Adrenal gland (tissue), 12 donors: Measurements from ENCODE around the gene C18orf63. TPM values are rescaled to one million over a fixed set of nuclear protein-coding genes. Genes with fewer than 3 reads are reported as not detected.

Source experiments
- DNase-seq, 7 donors: peaks; one replicate each; pipeline ENCODE4 v3.0.0-alpha.2; 2019 to 2020
- H3K27ac ChIP-seq, 5 donors: fragments of 200-600 bp; sonication (generic) in 4 of 5; 1 replicate in 3 of 5; 2 replicates in 2 of 5; pipeline versions ENCODE4 v1.5.1 to v1.8.0; 2016 to 2020; ENCODE audit warnings: mild to moderate bottlenecking in 1 of 5
- H3K27me3 ChIP-seq: fragments of 200-600 bp; 2 replicates; pipeline ENCODE4 v1.8.0; 2021
- H3K36me3 ChIP-seq, 2 donors: fragments of 200-600 bp; replicated peaks in 1 of 2; 1 replicate in 1 of 2; 2 replicates in 1 of 2; pipeline versions ENCODE4 v1.5.1 to v1.8.0; 2018 to 2022
- H3K4me1 ChIP-seq, 2 donors: fragments of 200-600 bp; replicated peaks in 1 of 2; 1 replicate in 1 of 2; 2 replicates in 1 of 2; pipeline versions ENCODE4 v1.5.1 to v1.8.0; 2018 to 2021
- H3K4me3 ChIP-seq, 4 donors: fragments of 200-600 bp; sonication (generic) in 3 of 4; one replicate each; pipeline ENCODE4 v1.5.1; 2016 to 2018
- H3K9me3 ChIP-seq, 3 donors: fragments of 200-600 bp; sonication (generic) in 1 of 3; replicated peaks in 1 of 3; 1 replicate in 2 of 3; 2 replicates in 1 of 3; pipeline versions ENCODE4 v1.5.1 to v1.8.0; 2016 to 2021
- POLR2A ChIP-seq, 2 donors: fragments of 450-650 bp; IDR thresholded peaks; one replicate each; pipeline ENCODE4 v1.6.1; 2017; ENCODE audit warnings: antibody characterized with exemption in 2 of 2, mild to moderate bottlenecking in 2 of 2, moderate library complexity in 1 of 2
- WGBS, 4 donors: extraction: QIAGEN DNeasy Blood & Tissue Kit in 2 of 4; methylation state at CpG; one replicate each; pipeline versions ENCODE4 v1.1.5 to v1.1.7; 2013 to 2017; 5-methylcytosine and 5-hydroxymethylcytosine counted together
- intact Hi-C, 2 donors: fragments of 100-400 bp; cut with DNase I; formaldehyde crosslinking; loops; one replicate each; pipeline versions ENCODE4 v1.14.1 to v1.15.0; 2022 to 2023
- polyA plus RNA-seq, 3 donors: library from polyadenylated mRNA; stranded (reverse); fragments of 200-250 nt in 2 of 3; fragments of 350-450 nt in 1 of 3; fragmentation: Illumina TruSeq in 1 of 3; extraction: RNeasy Lipid Tissue Mini Kit (QIAGEN cat#74804) in 1 of 3; gene quantifications; one replicate each; pipeline ENCODE4 v1.2.3, GENCODE V29; 2013 to 2014
- total RNA-seq, 9 donors: library from RNA; depleted of rRNA in 4 of 9; stranded (reverse); fragments of >200 nt in 4 of 9; fragments of 120-200 nt in 1 of 9; fragmentation: NEBNext Ultra II Directional in 1 of 9; extraction: Animal tissue kit (Norgen Biotek cat#: 25700) in 1 of 9; gene quantifications; one replicate each; pipeline versions ENCODE4 v1.1.0 to v1.2.4, GENCODE V29; 2013 to 2023
- TF ChIP-seq, protein P1 (sequence below), 6 experiments: fragments of 450-650 bp in 4 of 6; fragments of 200-600 bp in 2 of 6; sonication (generic) in 1 of 6; IDR thresholded peaks; 1 replicate in 5 of 6; 2 replicates in 1 of 6; pipeline versions ENCODE4 v1.5.1 to v1.8.0; 2016 to 2021; ENCODE audit warnings: antibody characterized with exemption in 6 of 6, mild to moderate bottlenecking in 2 of 6, moderate library complexity in 1 of 6
- donor health status: healthy with polysubstance abuse.
- donor health status: Bipolar disorder and iron deficiency.
- donor health status: DM: yes; HTN: yes; CAD: no.
- donor health status: DM: no; HTN: no; CAD: no.
- donor health status: DM: no; HTN: no; CAD: no.
- donor health status: DM: yes; HTN: yes; CAD: no.

The C18orf63 gene
- total and polyA plus RNA-seq, 12 donors: under 0.01 TPM; not detected in 11

DNA sequence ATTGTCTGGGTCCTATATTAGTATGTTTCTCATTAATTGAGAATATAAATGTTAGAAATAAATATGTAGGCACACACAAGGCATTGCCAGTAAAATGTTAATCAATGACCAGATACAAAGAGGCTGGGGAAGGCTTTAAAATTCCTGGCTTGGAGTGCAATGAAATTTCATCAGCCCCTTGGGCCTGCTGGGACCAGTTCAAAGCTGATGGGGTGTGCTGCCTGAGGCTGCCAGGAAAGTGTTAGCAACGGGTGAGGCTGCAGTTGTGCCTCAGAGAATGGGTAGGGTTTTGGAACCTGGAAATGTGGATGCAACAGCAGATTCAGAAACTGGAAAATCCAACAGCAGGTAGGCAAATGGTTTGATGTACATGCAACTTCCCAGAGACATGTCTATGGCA, 72.6 kb downstream of the C18orf63 start:
- H3K27ac ChIP-seq: no peak overlapping the region
- intact Hi-C loops: no loop called here
- no peaks in the 10 kb centered on the region for H3K27me3 ChIP-seq
- no peak overlapping the region for H3K4me3 ChIP-seq
- H3K4me1 ChIP-seq: no peaks in the 10 kb centered on the region
- no peak for TF ChIP-seq POLR2A (IDR thresholded peaks at IDR 0.05)
- TF ChIP-seq, protein P1, sequence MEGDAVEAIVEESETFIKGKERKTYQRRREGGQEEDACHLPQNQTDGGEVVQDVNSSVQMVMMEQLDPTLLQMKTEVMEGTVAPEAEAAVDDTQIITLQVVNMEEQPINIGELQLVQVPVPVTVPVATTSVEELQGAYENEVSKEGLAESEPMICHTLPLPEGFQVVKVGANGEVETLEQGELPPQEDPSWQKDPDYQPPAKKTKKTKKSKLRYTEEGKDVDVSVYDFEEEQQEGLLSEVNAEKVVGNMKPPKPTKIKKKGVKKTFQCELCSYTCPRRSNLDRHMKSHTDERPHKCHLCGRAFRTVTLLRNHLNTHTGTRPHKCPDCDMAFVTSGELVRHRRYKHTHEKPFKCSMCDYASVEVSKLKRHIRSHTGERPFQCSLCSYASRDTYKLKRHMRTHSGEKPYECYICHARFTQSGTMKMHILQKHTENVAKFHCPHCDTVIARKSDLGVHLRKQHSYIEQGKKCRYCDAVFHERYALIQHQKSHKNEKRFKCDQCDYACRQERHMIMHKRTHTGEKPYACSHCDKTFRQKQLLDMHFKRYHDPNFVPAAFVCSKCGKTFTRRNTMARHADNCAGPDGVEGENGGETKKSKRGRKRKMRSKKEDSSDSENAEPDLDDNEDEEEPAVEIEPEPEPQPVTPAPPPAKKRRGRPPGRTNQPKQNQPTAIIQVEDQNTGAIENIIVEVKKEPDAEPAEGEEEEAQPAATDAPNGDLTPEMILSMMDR (IDR thresholded peaks at IDR 0.05): no peak
- 78 to 89% (median 79%) methylated on average over 1 of the region's 1 CpG for WGBS, 4 donors
- H3K36me3 ChIP-seq: no peaks in the 10 kb centered on the region
- DNase-seq: no peak
- H3K9me3 ChIP-seq: no peaks in the 10 kb centered on the region

DNA sequence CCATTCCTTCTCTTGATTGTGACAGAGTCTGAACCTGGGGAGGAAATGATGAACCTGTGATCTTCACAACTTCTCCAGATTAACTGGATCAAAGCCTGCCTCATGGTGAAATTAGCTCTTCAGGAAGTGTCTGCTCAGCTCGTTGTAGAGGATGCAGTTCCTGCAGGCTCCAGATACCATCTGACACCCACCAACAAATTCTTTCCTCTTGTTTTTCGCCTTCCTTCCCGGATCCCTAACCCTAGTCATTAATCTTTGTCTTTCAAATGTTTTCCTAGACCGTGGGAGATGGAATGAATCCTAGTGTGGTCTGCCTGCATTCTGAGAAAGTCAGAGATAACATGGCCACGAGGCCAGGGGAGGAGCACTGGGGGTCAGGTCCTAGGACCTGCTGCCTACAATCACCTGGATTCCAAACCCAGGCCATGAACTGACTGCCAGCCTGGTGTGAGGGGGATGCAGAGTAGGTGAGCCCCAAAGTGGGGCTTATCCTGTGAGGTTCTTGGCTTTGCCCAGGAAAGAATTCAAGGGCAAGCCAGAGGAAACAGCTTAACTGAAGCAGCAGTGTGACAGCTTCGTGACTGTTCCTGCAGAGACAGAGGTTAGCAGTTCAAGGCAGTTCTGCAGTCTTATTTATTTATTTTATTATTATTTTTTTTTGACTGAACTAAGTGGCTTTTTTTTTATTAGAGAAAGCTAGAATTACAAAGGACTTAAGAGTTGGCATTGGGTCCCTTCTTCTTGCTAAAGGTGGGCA, 73.7 kb downstream of the C18orf63 start:
- H3K36me3 ChIP-seq: no peaks in the 10 kb centered on the region
- no peaks in the 10 kb centered on the region for H3K4me1 ChIP-seq
- no peak for TF ChIP-seq POLR2A (IDR thresholded peaks at IDR 0.05)
- TF ChIP-seq, protein P1 (IDR thresholded peaks at IDR 0.05): no peak
- H3K27ac ChIP-seq: peak overlapping the region in 1 of 5 donors; percentile 35
- intact Hi-C loops: no loop called here
- H3K9me3 ChIP-seq: no peaks in the 10 kb centered on the region
- 35 to 50% (median 42%) methylated on average over 5 to 6 of the region's 6 CpGs for WGBS, 4 donors
- H3K27me3 ChIP-seq: no peaks in the 10 kb centered on the region
- peak in 1 of 7 donors; percentile 45 for DNase-seq
- no peak overlapping the region for H3K4me3 ChIP-seq

GRCh38 chr18:74389991-74390390, 74.4 kb downstream of the C18orf63 start:
- Histone ChIP-seq H3K27me3 (no peaks in the 10 kb centered on the region), H3K4me1 (no peaks in the 10 kb centered on the region), H3K36me3 (no peaks in the 10 kb centered on the region), H3K27ac (no peak overlapping the region), H3K4me3 (no peak overlapping the region), H3K9me3 (no peaks in the 10 kb centered on the region)
- 90 to 94% (median 93%) methylated on average over 18 to 20 of the region's 20 CpGs for WGBS, 4 donors
- TF ChIP-seq, protein P1 (IDR thresholded peaks at IDR 0.05): no peak
- no peak for TF ChIP-seq POLR2A (IDR thresholded peaks at IDR 0.05)
- DNase-seq: peak in 1 of 7 donors; percentile 35
- intact Hi-C loops: no loop called here

GRCh38 chr18:74390900-74391299, 75.3 kb downstream of the C18orf63 start:
- Histone ChIP-seq H3K9me3 (no peaks in the 10 kb centered on the region), H3K4me3 (no peak overlapping the region), H3K36me3 (no peaks in the 10 kb centered on the region), H3K27me3 (no peaks in the 10 kb centered on the region), H3K4me1 (peaks cover 0 to 2% of the 10 kb centered on the region in 2 donors), H3K27ac (no peak overlapping the region)
- intact Hi-C loops: no loop called here
- 76 to 83% (median 79%) methylated on average over 3 of the region's 3 CpGs for WGBS, 4 donors
- DNase-seq: no peak
- no peak for TF ChIP-seq POLR2A (IDR thresholded peaks at IDR 0.05)
- TF ChIP-seq, protein P1 (IDR thresholded peaks at IDR 0.05): no peak
